ENCODE data around the gene DHRS4L2.
"Not testable (repeated sequence)": the region's sequence is repeated elsewhere in the genome, so short reads cannot be mapped to it uniquely, and the experiment has no call there.

Gene DHRS4L2

DNA sequence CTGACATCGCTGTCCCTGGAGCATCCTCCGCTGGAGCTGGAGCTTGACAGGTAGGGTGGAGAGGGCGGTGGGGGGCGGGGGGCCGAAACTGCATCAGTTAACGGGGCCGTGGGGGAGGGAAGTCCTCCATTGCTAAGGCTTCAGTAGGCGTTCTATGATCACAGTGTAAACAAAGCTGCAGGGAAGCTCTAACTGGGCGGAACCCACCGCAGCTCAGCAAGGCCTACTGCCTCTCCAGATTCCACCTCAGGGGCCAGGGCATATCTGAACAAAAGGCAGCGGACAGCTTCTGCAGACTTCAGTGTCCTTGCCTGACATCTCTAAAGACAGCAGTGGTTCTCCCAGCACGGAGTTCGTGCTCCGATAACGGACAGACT is 18.5 kb upstream of the DHRS4L2 start:
- not testable (repeated sequence) for H3K4me3 ChIP-seq (ENCODE audit: low read depth in 1 of 5, low read length in 5 of 5); H3K9ac ChIP-seq (ENCODE audit: low read length in 5 of 5); H3K9me3 ChIP-seq (ENCODE audit: control insufficient read depth in 5 of 5, low read length in 5 of 5); H3K27ac ChIP-seq (ENCODE audit: low read depth, low read length); H3K27me3 ChIP-seq (ENCODE audit: control insufficient read depth in 5 of 5, insufficient read depth in 4 of 5, low read length in 5 of 5); H3K36me3 ChIP-seq (ENCODE audit: control insufficient read depth in 5 of 5, insufficient read depth in 5 of 5, low read length in 5 of 5); H3K4me1 ChIP-seq (ENCODE audit: control insufficient read depth in 5 of 5, insufficient read depth in 5 of 5, low read length in 5 of 5)

DNA sequence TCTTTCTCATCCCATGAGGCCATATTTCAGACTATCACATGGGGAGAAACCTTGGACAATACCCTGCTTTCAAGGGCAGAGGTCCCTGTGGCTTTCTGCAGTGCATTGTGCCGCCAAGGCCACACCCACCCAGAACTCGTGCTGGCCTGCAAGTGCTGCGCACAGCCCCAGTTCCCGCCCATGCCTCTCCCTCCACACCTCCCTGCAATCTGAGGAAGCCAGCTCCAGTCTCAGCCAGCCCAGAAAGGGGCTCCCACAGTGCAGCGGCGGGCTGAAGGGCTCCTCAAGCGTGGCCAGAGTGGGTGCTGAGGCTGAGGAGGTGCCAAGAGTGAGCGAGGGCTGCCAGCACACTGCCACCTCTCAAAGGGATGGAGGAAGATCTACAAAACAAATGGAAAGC is 15.6 kb upstream of the DHRS4L2 start:
- not testable (repeated sequence) for H3K9me3 ChIP-seq (ENCODE audit: control insufficient read depth in 5 of 5, low read length in 5 of 5); H3K27ac ChIP-seq (ENCODE audit: low read depth, low read length); H3K4me3 ChIP-seq (ENCODE audit: low read depth in 1 of 5, low read length in 5 of 5); H3K36me3 ChIP-seq (ENCODE audit: control insufficient read depth in 5 of 5, insufficient read depth in 5 of 5, low read length in 5 of 5); H3K4me1 ChIP-seq (ENCODE audit: control insufficient read depth in 5 of 5, insufficient read depth in 5 of 5, low read length in 5 of 5); H3K27me3 ChIP-seq (ENCODE audit: control insufficient read depth in 5 of 5, insufficient read depth in 4 of 5, low read length in 5 of 5); H3K9ac ChIP-seq (ENCODE audit: low read length in 5 of 5)

DNA sequence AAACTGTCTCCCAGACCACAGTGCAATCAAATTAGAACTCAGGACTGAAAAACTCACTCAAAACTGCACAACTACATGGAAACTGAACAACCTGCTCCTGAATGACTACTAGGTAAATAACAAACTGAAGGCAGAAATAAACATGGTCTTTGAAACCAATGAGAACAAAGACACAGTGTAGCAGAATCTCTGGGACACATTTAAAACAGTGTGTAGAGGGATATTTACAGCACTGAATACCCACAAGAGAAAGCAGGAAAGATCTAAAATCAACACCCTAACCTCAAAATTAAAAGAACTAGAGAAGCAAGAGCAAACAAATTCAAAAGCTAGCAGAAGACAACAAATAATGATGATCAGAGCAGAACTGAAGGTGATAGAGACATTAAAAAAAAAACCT is 14.7 kb upstream of the DHRS4L2 start:
- H3K4me3 ChIP-seq (ENCODE audit: low read depth in 1 of 5, low read length in 5 of 5); H3K4me1 ChIP-seq (ENCODE audit: control insufficient read depth in 5 of 5, insufficient read depth in 5 of 5, low read length in 5 of 5); H3K9ac ChIP-seq (ENCODE audit: low read length in 5 of 5); H3K27ac ChIP-seq (ENCODE audit: low read depth, low read length); H3K27me3 ChIP-seq (ENCODE audit: control insufficient read depth in 5 of 5, insufficient read depth in 4 of 5, low read length in 5 of 5); H3K36me3 ChIP-seq (ENCODE audit: control insufficient read depth in 5 of 5, insufficient read depth in 5 of 5, low read length in 5 of 5); H3K9me3 ChIP-seq (ENCODE audit: control insufficient read depth in 5 of 5, low read length in 5 of 5): not testable (repeated sequence)

DNA sequence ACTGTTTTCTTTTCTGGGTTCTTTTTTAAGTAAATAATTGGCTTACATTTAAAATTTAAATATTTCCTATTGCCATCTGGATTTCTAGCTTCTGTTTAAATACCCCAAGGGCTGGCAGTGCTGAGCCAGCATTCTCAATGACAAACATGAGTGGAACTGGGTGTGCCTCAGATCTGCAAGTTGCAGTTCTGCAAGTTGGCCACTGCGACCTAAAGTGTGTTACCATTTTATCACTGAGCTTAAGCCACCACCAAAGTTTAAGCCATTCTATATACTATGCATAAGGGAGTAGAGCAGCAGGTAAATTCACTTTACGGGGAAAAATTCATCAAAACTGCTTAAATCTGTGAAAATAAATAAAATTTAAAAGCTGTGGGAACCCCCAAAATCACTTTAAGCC is 11.5 kb upstream of the DHRS4L2 start:
- H3K36me3 ChIP-seq (ENCODE audit: control insufficient read depth in 5 of 5, insufficient read depth in 5 of 5, low read length in 5 of 5); H3K27me3 ChIP-seq (ENCODE audit: control insufficient read depth in 5 of 5, insufficient read depth in 4 of 5, low read length in 5 of 5); H3K9ac ChIP-seq (ENCODE audit: low read length in 5 of 5); H3K9me3 ChIP-seq (ENCODE audit: control insufficient read depth in 5 of 5, low read length in 5 of 5); H3K4me1 ChIP-seq (ENCODE audit: control insufficient read depth in 5 of 5, insufficient read depth in 5 of 5, low read length in 5 of 5); H3K4me3 ChIP-seq (ENCODE audit: low read depth in 1 of 5, low read length in 5 of 5); H3K27ac ChIP-seq (ENCODE audit: low read depth, low read length): not testable (repeated sequence)

DNA sequence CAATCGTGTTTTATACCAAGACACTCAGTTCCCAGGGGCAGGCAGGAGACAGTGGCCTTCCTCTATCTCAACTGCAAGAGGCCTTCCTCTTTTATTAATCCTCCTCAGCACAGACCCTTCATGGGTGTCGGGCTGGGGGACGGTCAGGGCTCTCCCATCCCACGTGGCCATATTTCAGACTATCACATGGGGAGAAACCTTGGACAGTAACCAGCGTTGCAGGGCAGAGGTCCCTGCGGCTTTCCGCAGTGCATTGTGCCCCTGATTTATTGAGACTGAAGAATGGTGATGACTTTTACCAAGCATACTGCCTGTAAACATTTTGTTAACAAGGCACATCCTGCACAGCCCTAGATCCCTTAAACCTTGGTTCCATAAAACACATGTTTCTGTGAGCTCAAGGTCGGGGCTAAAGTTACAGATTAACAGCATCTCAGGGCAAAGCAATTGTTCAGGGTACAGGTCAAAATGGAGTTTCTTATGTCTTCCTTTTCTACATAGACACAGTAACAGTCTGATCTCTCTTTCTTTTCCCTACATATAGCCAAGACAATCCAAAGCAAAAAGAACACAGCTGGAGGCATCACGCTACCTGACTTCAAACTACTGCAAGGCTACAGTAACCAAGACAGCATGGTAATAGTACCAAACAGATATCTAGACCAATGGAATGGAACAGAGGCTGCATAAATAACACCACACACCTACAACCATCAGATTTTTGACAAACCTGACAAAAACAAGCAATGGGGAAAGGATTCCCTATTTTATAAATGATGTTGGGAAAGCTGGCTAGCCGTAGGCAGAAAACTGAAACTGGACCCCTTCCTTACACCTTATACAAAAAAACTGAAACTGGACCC is 6.5 kb upstream of the DHRS4L2 start:
- H3K9me3 ChIP-seq (ENCODE audit: control insufficient read depth in 5 of 5, low read length in 5 of 5); H3K9ac ChIP-seq (ENCODE audit: low read length in 5 of 5); H3K27ac ChIP-seq (ENCODE audit: low read depth, low read length); H3K36me3 ChIP-seq (ENCODE audit: control insufficient read depth in 5 of 5, insufficient read depth in 5 of 5, low read length in 5 of 5); H3K27me3 ChIP-seq (ENCODE audit: control insufficient read depth in 5 of 5, insufficient read depth in 4 of 5, low read length in 5 of 5); H3K4me3 ChIP-seq (ENCODE audit: low read depth in 1 of 5, low read length in 5 of 5): not testable (repeated sequence)
- H3K4me1 ChIP-seq (ENCODE audit: control insufficient read depth in 5 of 5, insufficient read depth in 5 of 5, low read length in 5 of 5): peaks cover 0 to 14% (median 11%) of the 10 kb centered on the region in 5 donors

DNA sequence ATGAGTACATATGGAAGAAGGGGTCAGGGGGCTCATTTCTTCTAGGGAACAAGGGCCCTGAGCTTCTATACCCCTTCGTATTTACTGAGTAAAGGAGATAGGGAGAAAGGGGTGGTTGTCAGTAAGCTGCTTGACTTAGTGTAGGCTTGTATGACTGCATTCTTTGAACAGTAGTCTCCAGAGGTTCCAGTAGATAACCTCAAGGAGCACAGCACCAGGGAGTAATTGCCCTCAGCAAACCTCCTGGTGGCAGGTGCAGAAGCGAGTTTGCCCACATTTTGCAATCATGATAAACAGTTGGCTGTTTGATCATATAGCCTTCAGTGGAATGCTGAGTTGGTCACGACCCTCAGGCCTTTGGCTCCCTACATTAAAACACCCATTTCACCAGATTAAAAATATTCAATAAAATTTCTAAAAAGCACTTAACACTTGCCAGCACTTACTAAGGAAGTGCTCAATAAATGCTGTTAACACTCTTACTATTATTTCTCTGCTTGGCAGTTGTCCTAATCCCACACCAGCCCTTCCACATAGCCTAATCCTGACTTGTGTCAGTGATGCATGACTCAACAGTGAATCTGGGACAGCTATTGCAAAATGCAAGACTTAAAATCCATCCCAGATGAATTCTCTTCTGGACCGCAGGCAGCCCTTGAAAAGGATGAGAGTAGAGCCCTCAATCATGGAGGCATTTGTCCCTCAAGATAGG is 3.7 kb upstream of the DHRS4L2 start:
- Histone ChIP-seq H3K9ac (ENCODE audit: low read length in 5 of 5) (no peak overlapping the region), H3K36me3 (ENCODE audit: control insufficient read depth in 5 of 5, insufficient read depth in 5 of 5, low read length in 5 of 5) (no peaks in the 10 kb centered on the region), H3K4me1 (ENCODE audit: control insufficient read depth in 5 of 5, insufficient read depth in 5 of 5, low read length in 5 of 5) (peaks cover 2 to 33% (median 22%) of the 10 kb centered on the region in 5 donors), H3K9me3 (ENCODE audit: control insufficient read depth in 5 of 5, low read length in 5 of 5) (no peaks in the 10 kb centered on the region), H3K4me3 (ENCODE audit: low read depth in 1 of 5, low read length in 5 of 5) (no peak overlapping the region), H3K27me3 (ENCODE audit: control insufficient read depth in 5 of 5, insufficient read depth in 4 of 5, low read length in 5 of 5) (no peaks in the 10 kb centered on the region), H3K27ac (ENCODE audit: low read depth, low read length) (no peak overlapping the region)

DNA sequence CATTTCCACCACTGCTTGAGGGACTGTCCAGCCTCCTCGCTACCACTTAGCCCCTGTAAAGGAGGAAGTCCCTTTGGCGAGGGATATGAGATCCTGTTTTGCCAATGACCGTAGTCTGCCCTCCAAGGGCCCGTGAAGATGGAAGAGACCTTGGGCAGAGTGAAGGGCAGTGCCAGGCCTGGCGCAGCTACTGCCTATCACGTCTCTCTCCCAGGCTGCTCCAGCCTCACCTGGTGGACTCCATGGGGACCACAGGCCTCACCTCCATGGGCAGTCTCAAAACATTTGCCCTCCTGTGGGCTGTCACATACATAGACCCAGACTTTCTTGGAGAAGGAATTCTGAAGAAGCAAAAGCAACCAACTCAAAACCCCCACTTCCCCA is 514 bp upstream of the DHRS4L2 start:
- H3K9me3 ChIP-seq (ENCODE audit: control insufficient read depth in 5 of 5, low read length in 5 of 5); H3K27ac ChIP-seq (ENCODE audit: low read depth, low read length); H3K36me3 ChIP-seq (ENCODE audit: control insufficient read depth in 5 of 5, insufficient read depth in 5 of 5, low read length in 5 of 5); H3K27me3 ChIP-seq (ENCODE audit: control insufficient read depth in 5 of 5, insufficient read depth in 4 of 5, low read length in 5 of 5): not testable (repeated sequence)
- Histone ChIP-seq H3K9ac (ENCODE audit: low read length in 5 of 5) (peak overlapping the region in 1 of 5 donors; percentile 41), H3K4me3 (ENCODE audit: low read depth in 1 of 5, low read length in 5 of 5) (peak overlapping the region in 3 of 5 donors; percentile 42 to 64 (median 57)), H3K4me1 (ENCODE audit: control insufficient read depth in 5 of 5, insufficient read depth in 5 of 5, low read length in 5 of 5) (peaks cover 2 to 35% (median 22%) of the 10 kb centered on the region in 5 donors)

DNA sequence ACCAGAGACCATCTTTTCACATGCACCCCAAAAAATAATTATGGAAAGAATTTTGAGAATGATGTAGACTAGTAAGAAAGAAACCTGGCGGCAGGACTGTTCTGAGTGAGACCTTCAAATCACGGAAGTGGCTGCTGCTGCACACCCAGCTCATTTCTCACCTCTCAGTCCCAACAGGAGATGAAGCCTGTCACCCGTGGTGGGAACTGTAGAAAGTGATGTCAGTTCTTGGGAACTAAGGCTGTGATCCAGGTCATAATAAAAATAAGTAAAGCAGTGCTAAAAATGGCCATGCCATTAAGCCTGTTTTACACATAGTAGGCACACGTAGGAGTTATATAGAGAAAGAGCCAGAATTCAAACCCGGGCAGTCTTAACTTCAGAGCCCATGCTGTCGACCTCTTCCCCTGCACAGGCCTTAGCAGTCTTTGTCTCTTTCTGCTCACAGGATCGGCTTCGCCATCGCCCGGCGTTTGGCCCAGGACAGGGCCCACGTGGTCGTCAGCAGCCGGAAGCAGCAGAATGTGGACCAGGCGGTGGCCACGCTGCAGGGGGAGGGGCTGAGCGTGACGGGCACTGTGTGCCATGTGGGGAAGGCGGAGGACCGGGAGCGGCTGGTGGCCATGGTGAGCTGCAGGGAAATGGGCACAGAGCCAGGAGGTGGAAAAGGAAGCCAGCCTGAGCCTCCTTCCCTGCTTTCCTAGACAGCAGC is 1.2 kb downstream of the DHRS4L2 start:
- not testable (repeated sequence) for H3K27ac ChIP-seq (ENCODE audit: low read depth, low read length); H3K9ac ChIP-seq (ENCODE audit: low read length in 5 of 5); H3K4me3 ChIP-seq (ENCODE audit: low read depth in 1 of 5, low read length in 5 of 5); H3K9me3 ChIP-seq (ENCODE audit: control insufficient read depth in 5 of 5, low read length in 5 of 5); H3K27me3 ChIP-seq (ENCODE audit: control insufficient read depth in 5 of 5, insufficient read depth in 4 of 5, low read length in 5 of 5); H3K36me3 ChIP-seq (ENCODE audit: control insufficient read depth in 5 of 5, insufficient read depth in 5 of 5, low read length in 5 of 5)
- peaks cover 2 to 35% (median 22%) of the 10 kb centered on the region in 5 donors for H3K4me1 ChIP-seq (ENCODE audit: control insufficient read depth in 5 of 5, insufficient read depth in 5 of 5, low read length in 5 of 5)

DNA sequence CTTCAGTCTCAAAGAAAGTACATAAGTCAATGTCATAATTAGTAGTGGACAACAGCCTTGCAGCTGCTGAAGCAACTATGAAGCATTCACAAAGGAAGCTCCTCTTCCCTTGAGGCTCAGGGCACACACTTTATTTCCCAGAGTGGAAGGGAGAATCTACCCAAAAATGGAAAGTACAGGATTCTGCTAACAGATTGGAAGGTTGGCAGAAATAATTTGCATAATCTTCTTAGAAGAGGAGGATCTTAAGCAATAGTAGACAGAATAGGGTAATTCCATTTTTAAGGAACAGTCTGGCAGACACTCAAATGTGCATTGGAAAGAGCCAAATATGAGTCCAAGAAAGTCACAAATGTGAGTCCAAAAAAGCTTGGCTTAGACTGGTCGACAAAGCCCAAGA is 2.2 kb downstream of the DHRS4L2 start:
- peaks cover 2 to 31% (median 16%) of the 10 kb centered on the region in 5 donors for H3K4me1 ChIP-seq (ENCODE audit: control insufficient read depth in 5 of 5, insufficient read depth in 5 of 5, low read length in 5 of 5)
- not testable (repeated sequence) for H3K9me3 ChIP-seq (ENCODE audit: control insufficient read depth in 5 of 5, low read length in 5 of 5); H3K4me3 ChIP-seq (ENCODE audit: low read depth in 1 of 5, low read length in 5 of 5); H3K36me3 ChIP-seq (ENCODE audit: control insufficient read depth in 5 of 5, insufficient read depth in 5 of 5, low read length in 5 of 5); H3K27me3 ChIP-seq (ENCODE audit: control insufficient read depth in 5 of 5, insufficient read depth in 4 of 5, low read length in 5 of 5); H3K27ac ChIP-seq (ENCODE audit: low read depth, low read length); H3K9ac ChIP-seq (ENCODE audit: low read length in 5 of 5)

DNA sequence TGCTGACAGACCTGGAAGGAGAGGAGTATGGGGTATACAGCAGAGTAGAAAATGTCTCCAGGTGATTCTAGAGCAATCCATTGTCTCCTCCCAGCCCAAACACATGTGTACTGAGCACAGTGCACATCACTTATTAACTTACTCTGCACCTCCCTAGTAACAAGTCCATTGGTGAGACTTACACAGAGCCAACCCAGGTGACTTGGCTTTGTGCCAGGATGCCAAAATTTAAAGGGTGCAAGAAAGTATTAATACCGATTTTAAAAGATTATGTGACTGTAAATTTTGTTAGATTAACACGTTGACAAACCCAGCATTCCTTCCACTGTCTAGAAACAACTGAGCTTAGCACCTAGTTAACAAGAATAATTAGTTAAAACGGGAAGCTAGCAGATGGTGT is 4.3 kb downstream of the DHRS4L2 start:
- H3K27me3 ChIP-seq (ENCODE audit: control insufficient read depth in 5 of 5, insufficient read depth in 4 of 5, low read length in 5 of 5); H3K4me3 ChIP-seq (ENCODE audit: low read depth in 1 of 5, low read length in 5 of 5); H3K27ac ChIP-seq (ENCODE audit: low read depth, low read length); H3K36me3 ChIP-seq (ENCODE audit: control insufficient read depth in 5 of 5, insufficient read depth in 5 of 5, low read length in 5 of 5); H3K9me3 ChIP-seq (ENCODE audit: control insufficient read depth in 5 of 5, low read length in 5 of 5); H3K9ac ChIP-seq (ENCODE audit: low read length in 5 of 5): not testable (repeated sequence)
- H3K4me1 ChIP-seq (ENCODE audit: control insufficient read depth in 5 of 5, insufficient read depth in 5 of 5, low read length in 5 of 5): peaks cover 2 to 18% (median 11%) of the 10 kb centered on the region in 5 donors
